GM10847 (cell line): ENCODE results near the gene SMARCD3.

Experiments used
- POLR2A ChIP-seq: IDR thresholded peaks from 2 replicates; pipeline ENCODE4 v1.6.1; 2011; ENCODE audit not compliant: insufficient read length; ENCODE audit errors: extremely low read depth

The SMARCD3 gene

GRCh38 chr7:151246102-151246850 is 2.2 kb downstream of the SMARCD3 start:
- TF ChIP-seq POLR2A, result no peak

- TF ChIP-seq POLR2A, result no peak
These were observed 3.0 kb downstream of the SMARCD3 start for GRCh38 chr7:151245360-151246101.

DNA sequence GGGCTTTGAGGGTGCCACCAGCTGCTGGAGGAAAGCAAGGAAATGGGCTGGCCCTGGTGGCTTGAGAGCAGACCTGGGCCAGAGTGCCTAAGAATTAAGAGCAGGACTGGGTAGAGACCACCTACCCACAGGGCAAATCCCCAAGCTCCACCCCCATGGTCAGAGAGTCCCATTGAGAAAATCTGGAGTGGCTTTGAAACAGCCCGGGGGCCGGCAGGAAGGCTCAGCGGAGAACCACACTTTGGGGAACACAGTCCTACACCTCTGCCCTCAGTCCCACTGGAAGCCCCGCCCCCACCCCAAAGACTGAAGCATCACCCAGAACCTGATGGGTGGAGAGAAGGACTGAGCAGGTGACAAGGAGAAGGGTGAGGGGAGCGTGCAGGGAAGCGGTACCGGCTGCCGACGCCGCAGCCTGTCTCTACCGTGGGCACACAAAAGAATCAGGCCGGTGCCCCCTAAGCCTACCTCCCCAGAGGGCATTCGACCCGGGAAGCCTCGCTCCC is 3.6 kb downstream of the SMARCD3 start:
- no peak for TF ChIP-seq POLR2A

DNA sequence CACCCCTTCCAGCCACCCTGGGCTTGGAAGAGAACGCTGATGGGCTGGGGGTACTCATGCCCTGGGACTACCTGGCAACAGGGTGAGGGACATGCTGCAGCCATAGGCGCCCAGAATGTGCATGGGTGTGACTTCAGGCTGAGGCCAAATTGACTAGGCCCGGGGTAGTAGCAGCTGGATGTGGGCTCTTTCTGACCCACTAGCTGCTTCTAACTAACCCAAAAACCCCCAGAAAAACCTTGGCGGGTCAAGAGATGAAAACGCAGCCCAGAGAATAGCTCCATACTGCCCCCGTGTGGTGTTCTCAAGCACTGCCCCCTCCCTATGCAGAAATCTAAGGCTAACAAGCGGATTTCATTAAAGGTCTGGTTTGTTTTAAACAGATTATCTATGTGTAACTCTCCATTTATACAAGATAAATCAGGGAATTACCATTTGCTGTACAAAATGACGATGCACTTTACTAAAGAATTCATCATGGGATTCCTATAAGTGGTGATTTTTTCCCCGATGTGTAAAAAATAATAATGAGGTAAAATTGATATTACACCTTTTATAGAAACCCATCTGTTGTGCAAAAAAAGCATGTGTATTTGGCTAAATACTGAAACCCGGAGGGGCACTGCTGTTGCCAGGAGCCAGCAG is 4.2 kb downstream of the SMARCD3 start:
- no peak for TF ChIP-seq POLR2A

GRCh38 chr7:151243408-151244195 is 4.9 kb downstream of the SMARCD3 start:
- TF ChIP-seq POLR2A, result no peak

- no peak for TF ChIP-seq POLR2A
These were observed 5.5 kb downstream of the SMARCD3 start for GRCh38 chr7:151243045-151243349.

- TF ChIP-seq POLR2A, result no peak
These were observed 6.1 kb downstream of the SMARCD3 start for GRCh38 chr7:151242159-151243044.

- no peak for TF ChIP-seq POLR2A
These were observed 6.8 kb downstream of the SMARCD3 start for GRCh38 chr7:151241755-151242096.

DNA sequence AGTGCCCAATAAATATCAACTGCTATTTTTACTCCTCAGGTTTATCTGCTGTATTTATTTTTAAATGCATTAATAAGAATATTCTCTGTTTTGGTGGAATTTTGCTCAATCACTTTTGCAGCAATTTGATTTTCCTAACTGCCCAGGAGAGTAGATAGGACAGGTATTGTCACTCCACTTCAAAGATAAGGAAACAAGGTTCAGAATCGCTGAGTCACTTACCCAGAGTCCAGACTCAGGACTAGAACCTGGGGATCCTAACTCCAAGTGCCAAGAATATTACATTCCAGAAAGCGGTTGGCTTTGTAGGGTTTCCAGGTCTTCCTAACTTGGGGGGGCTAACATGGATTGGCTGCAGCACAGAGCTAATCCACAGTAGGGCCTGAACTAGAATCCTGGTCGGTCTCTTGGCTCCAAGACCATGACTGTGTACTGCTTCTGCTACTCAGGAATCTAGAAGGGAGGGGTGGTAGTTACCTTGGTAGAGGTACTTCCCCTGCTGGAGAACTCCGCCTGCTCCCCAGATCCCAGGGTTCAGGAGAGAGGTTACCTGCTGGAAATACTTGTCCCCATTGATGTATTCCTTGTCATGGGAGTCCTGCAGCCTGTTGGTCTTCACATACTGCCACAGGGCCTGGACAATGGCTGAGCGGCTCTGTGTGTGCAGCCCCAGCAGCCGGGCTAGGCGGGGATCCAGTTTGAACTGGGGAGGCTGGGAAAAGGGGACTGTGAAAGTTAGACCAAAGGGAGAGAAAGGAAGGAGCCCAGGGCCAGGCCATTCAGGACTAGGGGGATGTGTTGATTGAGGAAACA is 7.3 kb downstream of the SMARCD3 start:
- TF ChIP-seq POLR2A, result no peak

DNA sequence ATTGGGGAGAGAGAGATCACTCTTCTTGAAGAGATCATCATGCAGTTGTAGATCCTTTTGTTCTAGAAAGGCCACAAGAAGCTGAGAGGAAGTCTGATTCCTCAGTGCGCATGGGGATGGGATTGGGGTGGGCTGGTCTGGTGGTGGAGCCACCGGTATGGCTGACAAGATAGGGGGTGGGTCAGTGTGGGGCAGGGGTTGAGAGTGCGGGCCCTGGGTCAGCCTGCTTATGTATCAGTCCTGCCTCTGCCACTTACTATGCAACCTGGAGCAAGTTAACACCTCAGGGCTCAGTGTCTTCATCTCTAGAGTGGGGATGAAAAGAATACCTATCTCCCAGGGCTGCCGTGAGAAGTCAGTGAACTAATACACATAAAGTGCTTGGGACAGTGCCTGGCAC is 8.0 kb downstream of the SMARCD3 start:
- TF ChIP-seq POLR2A, result no peak

DNA sequence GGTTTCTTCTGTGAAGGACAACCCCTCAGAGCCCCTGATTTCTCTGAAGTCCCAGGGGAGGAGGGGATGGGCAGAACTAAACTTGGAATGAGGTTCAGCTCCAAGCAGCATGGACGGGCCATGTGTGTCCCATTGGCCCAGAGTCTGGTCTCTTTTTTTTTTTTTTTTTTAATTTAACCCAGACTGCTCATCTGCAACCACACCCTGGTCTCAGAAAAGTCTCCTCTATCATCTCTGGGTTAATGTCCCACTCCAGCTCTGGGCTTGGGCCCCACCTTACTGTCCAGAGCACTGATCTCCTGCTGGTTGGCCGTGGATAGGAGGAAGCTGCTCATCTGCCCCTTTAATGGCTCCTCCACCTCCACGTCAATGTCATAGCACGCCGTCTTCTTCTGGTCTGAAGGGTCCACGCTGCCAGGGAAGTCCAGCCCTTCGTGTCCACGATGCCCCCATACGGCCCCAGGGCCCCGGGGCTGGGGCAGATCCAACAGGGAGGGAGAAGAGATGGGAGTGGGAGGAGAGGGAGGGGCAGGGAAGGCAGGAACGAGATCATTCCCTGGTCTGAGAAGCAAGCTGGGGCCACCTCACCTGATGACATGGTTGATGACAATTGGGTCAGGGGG is 8.5 kb downstream of the SMARCD3 start:
- TF ChIP-seq POLR2A, result no peak

DNA sequence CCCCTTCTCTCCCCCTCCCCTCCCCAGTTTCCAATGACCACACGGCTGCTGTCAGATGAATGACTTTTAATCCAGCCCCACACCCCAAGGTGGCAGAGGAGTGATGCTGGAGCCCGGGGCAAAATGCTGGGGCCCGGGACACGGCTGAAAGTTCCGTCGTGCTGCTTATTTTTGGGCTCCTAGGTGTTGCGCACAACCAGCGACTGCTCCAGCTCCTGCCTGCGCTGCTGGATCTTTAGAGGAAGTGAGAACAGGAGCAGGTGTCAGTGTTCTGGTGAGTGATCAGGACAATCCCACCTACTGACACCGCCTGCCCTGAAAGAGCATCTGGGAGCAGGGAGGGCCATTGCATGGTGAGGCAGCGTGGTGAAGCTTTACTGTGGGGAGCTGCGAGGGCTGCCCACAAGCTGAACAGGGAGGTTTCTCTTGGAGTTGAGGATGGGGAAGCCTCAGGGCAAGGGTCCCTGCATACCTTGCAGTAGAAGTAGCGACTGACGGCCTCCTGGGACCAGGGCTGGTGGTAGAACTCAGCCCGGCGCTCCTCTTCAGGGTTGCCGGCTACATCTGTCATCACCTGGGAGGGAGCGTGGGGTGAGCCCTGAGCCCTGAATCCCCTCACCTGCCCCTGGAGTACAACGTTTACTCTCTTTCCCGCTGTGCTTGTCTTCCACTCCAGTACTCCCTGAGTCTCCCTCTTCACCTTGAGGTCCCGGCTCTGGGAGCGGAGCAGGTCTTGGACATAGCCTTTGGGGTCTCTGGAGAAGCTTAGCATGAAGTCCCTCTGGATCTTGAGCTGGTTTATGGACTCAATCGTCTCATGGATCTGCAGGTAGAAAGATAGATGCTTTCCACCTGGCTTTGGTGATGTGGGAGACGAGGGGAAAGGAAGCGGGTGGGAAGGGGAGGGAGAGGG is 9.3 kb downstream of the SMARCD3 start:
- no peak for TF ChIP-seq POLR2A
